GM13977 (cell line): ENCODE results near the gene COMMD1.
A peak's percentile ranks its signal among the peaks of the same experiment; 100 is the strongest.
"Not testable (repeated sequence)": the region's sequence is repeated elsewhere in the genome, so short reads cannot be mapped to it uniquely, and the experiment has no call there.

ENCODE experiments used
- DNase-seq: peaks from one replicate; pipeline ENCODE4 v3.0.0; 2012; ENCODE audit warnings: low spot score
- in situ Hi-C: fragments of 300-500 bp; cut with MboI; formaldehyde crosslinking; loops from one replicate; pipeline ENCODE4 v1.12.0; 2022; ENCODE audit warnings: low sequenced_read_pairs, low pct_unique_long_range_greater_than_20kb, mixed read lengths, inconsistent platforms; ENCODE audit not compliant: unreplicated experiment
- TF ChIP-seq, protein P1 (sequence below): IDR thresholded peaks from 2 replicates; pipeline ENCODE4 v1.5.1; 2012; ENCODE audit warnings: mild to moderate bottlenecking, control low read depth; ENCODE audit not compliant: insufficient read depth; ENCODE audit errors: extremely low read depth, missing control alignments

Gene COMMD1

GRCh38 chr2:61900281-61900680 is 5.2 kb upstream of the COMMD1 start:
- TF ChIP-seq, protein P1, sequence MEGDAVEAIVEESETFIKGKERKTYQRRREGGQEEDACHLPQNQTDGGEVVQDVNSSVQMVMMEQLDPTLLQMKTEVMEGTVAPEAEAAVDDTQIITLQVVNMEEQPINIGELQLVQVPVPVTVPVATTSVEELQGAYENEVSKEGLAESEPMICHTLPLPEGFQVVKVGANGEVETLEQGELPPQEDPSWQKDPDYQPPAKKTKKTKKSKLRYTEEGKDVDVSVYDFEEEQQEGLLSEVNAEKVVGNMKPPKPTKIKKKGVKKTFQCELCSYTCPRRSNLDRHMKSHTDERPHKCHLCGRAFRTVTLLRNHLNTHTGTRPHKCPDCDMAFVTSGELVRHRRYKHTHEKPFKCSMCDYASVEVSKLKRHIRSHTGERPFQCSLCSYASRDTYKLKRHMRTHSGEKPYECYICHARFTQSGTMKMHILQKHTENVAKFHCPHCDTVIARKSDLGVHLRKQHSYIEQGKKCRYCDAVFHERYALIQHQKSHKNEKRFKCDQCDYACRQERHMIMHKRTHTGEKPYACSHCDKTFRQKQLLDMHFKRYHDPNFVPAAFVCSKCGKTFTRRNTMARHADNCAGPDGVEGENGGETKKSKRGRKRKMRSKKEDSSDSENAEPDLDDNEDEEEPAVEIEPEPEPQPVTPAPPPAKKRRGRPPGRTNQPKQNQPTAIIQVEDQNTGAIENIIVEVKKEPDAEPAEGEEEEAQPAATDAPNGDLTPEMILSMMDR: no peak
- no peak for DNase-seq
- in situ Hi-C loops: loop anchor here (25.0 kb wide), 1 partner anchor 862 kb away; no protein-coding TSS in a partner anchor

- in situ Hi-C loops: loop anchor here (25.0 kb wide), 1 partner anchor 856 kb away; no protein-coding TSS in a partner anchor
- TF ChIP-seq, protein P1: no peak
- no peak for DNase-seq
Measured at GRCh38 chr2:61906186-61906470, 654 bp downstream of the COMMD1 start.

DNA sequence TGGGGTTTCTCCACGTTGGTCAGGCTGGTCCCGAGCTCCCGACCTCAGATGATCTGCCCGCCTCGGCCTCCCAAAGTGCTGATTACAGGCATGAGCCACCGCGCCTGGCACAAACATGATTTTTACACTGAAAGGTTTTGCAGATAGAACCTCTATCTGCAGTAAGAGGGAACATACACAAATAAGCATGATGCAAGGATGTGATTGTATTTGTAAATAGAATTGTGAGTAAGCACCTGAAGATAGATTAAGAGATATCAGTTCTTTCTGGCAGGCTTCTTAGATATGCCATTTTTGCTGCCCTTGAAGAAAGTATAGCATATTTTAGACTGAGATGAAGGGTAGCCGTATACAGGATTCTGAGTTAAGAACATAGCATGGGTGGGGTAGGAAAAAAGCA is 3.6 kb downstream of the COMMD1 start:
- TF ChIP-seq, protein P1: no peak
- in situ Hi-C loops: loop anchor here (25.0 kb wide), 1 partner anchor 853 kb away; no protein-coding TSS in a partner anchor
- no peak for DNase-seq

- in situ Hi-C loops: loop anchor here (25.0 kb wide), 1 partner anchor 852 kb away; no protein-coding TSS in a partner anchor
- DNase-seq: no peak
- TF ChIP-seq, protein P1: peak; percentile 10
Measured at GRCh38 chr2:61910603-61911002, 5.1 kb downstream of the COMMD1 start.

GRCh38 chr2:61911510-61911909 is 6.0 kb downstream of the COMMD1 start:
- TF ChIP-seq, protein P1: peak; percentile 30
- in situ Hi-C loops: loop anchor here (25.0 kb wide), 1 partner anchor 851 kb away; no protein-coding TSS in a partner anchor
- no peak for DNase-seq

DNA sequence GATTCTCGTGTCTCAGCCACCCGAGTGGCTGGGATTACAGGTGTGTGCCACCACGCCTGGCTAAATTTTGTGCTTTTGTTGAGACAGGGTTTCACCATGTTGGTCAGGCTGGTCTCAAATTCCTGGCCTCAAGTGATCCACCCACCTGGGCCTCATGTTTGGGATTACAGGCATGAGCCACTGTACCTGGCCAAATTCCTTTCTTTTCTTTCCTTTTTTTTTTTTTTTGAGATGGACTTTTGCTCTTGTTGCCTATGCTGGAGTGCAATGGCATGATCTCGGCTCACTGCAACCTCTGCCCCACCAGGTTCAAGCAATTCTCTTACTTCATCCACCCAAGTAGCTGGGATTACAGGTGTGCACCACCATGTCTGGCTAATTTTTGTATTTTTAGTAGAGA is 9.3 kb downstream of the COMMD1 start:
- DNase-seq: not testable (repeated sequence)
- in situ Hi-C loops: loop anchor here (25.0 kb wide), 1 partner anchor 848 kb away; no protein-coding TSS in a partner anchor

DNA sequence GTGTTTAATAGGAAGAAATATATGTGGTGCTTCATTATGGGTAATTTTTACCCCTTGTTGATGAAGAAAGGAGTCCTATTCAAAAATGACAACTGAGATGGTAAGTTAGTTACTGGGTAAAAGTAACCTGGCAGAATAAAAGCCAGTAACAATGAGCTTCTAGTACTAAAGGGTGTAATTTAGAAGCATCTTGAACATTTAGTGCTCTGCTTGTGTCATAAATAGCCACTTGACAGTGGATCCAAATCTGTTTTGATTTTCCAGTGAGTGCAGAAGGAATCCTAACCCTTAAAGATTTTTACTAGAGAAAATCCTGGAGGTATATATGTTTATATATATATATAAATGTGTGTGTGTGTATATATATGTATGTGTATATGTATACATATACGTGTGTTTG is 15.1 kb downstream of the COMMD1 start:
- in situ Hi-C loops: loop anchor here (5.0 to 25.0 kb wide), 2 partner anchors 492 to 842 kb away; no protein-coding TSS in a partner anchor
- no peak for DNase-seq
- TF ChIP-seq, protein P1: no peak
